Panc1 (cell line): ENCODE data around the gene PFKM. TPM values are rescaled to one million over a fixed set of nuclear protein-coding genes. Genes with fewer than 3 reads are reported as not detected.

Source experiments
- ATAC-seq: fragments of 200-7000 bp; cut with Tn5 transposase; 2 replicates; pipeline ENCODE4 v1.9.1; 2020; ENCODE audit warnings: mild to moderate bottlenecking, moderate library complexity
- BruUV-seq: library from RNA; stranded (reverse); fragments of 400-500 nt; replicated peaks from 2 replicates; lab custom pipeline; 2021; lab: Mats Ljungman, UMichigan
- CTCF ChIA-PET: fragments of 300-600 bp; sonication (Branson Sonifier 250); formaldehyde crosslinking; loops from one replicate; lab custom pipeline; 2022; ENCODE audit warnings: antibody characterized with exemption; lab: Charles Lee
- POLR2A ChIA-PET: fragments of 300-600 bp; sonication (Branson Sonifier 250); formaldehyde crosslinking; loops from one replicate; lab custom pipeline; 2022; ENCODE audit warnings: antibody characterized with exemption; lab: Charles Lee
- DNase-seq: peaks from one replicate; pipeline ENCODE4 v3.0.0-alpha.2; 2010; ENCODE audit warnings: low read depth, low spot score
- H3K27ac ChIP-seq: 2 replicates; pipeline ENCODE4 v1.5.1; 2011; ENCODE audit warnings: mild to moderate bottlenecking, low read length, inconsistent platforms
- H3K27me3 ChIP-seq: fragments of 200-500 bp; sonication (Bioruptor generic); 2 replicates; pipeline ENCODE4 v1.6.0; 2014; ENCODE audit warnings: low read length, inconsistent platforms; ENCODE audit not compliant: control insufficient read depth, insufficient read depth
- H3K36me3 ChIP-seq: fragments of 200-500 bp; sonication (Bioruptor generic); 2 replicates; pipeline ENCODE4 v1.5.1; 2014; ENCODE audit warnings: inconsistent platforms, mild to moderate bottlenecking, low read length, moderate library complexity; ENCODE audit not compliant: control insufficient read depth, insufficient read depth
- H3K4me1 ChIP-seq: 2 replicates; pipeline ENCODE4 v1.5.1; 2011; ENCODE audit warnings: inconsistent platforms, mild to moderate bottlenecking, low read length, moderate library complexity; ENCODE audit not compliant: control insufficient read depth, insufficient read depth
- H3K4me3 ChIP-seq, 2 experiments: 2 replicates each; pipeline ENCODE4 v1.5.1; 2011 to 2012; ENCODE audit warnings: low read depth in 2 of 2, low read length in 2 of 2, mild to moderate bottlenecking in 2 of 2, inconsistent platforms in 1 of 2, moderate library complexity in 1 of 2
- H3K9me3 ChIP-seq: fragments of 200-500 bp; sonication (Bioruptor generic); 2 replicates; pipeline ENCODE4 v1.5.1; 2014; ENCODE audit warnings: low read depth, mild to moderate bottlenecking, inconsistent platforms, low read length, moderate library complexity; ENCODE audit not compliant: control insufficient read depth, insufficient read depth
- CTCF ChIP-seq: fragments of 450-650 bp; IDR thresholded peaks from 2 replicates; pipeline ENCODE4 v1.5.1; 2017; ENCODE audit warnings: mild to moderate bottlenecking
- POLR2AphosphoS5 ChIP-seq: IDR thresholded peaks from 2 replicates; pipeline ENCODE4 v1.6.1; 2012; ENCODE audit warnings: mild to moderate bottlenecking, low read depth, low read length, moderate library complexity
- REST ChIP-seq, 2 experiments: IDR thresholded peaks; 2 replicates each; pipeline ENCODE4 v1.6.1; 2011 to 2012; ENCODE audit warnings: low read depth in 2 of 2, control low read depth in 1 of 2, low read length in 1 of 2, mild to moderate bottlenecking in 1 of 2, moderate library complexity in 1 of 2; ENCODE audit not compliant: insufficient read depth in 1 of 2
- SIN3A ChIP-seq: IDR thresholded peaks from 2 replicates; pipeline ENCODE4 v1.6.1; 2012; ENCODE audit warnings: low read depth, mild to moderate bottlenecking, low read length, moderate library complexity, borderline replicate concordance; ENCODE audit not compliant: insufficient read depth
- TCF7L2 ChIP-seq: IDR thresholded peaks from 2 replicates; pipeline ENCODE4 v1.6.1; 2011; ENCODE audit warnings: mild to moderate bottlenecking, low read depth, low read length, inconsistent platforms
- in situ Hi-C: cut with HindIII; loops from 2 replicates; pipeline ENCODE4 v1.10.0; 2016; ENCODE audit warnings: low sequenced_read_pairs, low pct_unique_long_range_greater_than_20kb
- intact Hi-C: fragments of 100-400 bp; cut with micrococcal nuclease; formaldehyde crosslinking; loops from one replicate; pipeline ENCODE4 v1.10.0; 2022; ENCODE audit not compliant: unreplicated experiment
- total RNA-seq: library from RNA; stranded (reverse); gene quantifications from one replicate; pipeline ENCODE4 v1.2.1, GENCODE V29; 2021; ENCODE audit not compliant: unreplicated experiment

PFKM gene
- total RNA-seq, 1 experiment from 2014 or later: 56.1 TPM

GRCh38 chr12:48070731-48071130 lies 48.4 kb upstream of the PFKM start:
- no TSS peak for BruUV-seq
- no peak for DNase-seq
- intact Hi-C loops: no loop called here
- no peaks in the 10 kb centered on the region for H3K4me1 ChIP-seq
- CTCF ChIA-PET: interaction anchor here (0.7 kb wide), 1 partner anchor 473 kb away, joined by 3 read pairs; no protein-coding TSS in a partner anchor
- H3K36me3 ChIP-seq: peaks cover 30% of the 10 kb centered on the region
- POLR2A ChIA-PET: no interaction called here
- no peak overlapping the region for H3K4me3 ChIP-seq
- no peaks in the 10 kb centered on the region for H3K9me3 ChIP-seq
- H3K27me3 ChIP-seq: no peaks in the 10 kb centered on the region
- ATAC-seq: no peak
- TF ChIP-seq REST (IDR thresholded peaks at IDR 0.05; ENCODE audit: insufficient read depth in 1 of 2, low read depth in 2 of 2, low read length in 1 of 2): no peak
- TF ChIP-seq SIN3A: no peak
- TF ChIP-seq POLR2AphosphoS5: no peak
- TF ChIP-seq CTCF: no peak
- TF ChIP-seq TCF7L2: no peak
- in situ Hi-C loops: no loop called here
- no peak overlapping the region for H3K27ac ChIP-seq

- in situ Hi-C loops (no loop called here), intact Hi-C loops (no loop called here)
- ATAC-seq: no peak
- CTCF ChIA-PET: no interaction called here
- no peak for DNase-seq
- BruUV-seq: no TSS peak
- POLR2A ChIA-PET: no interaction called here
- TF ChIP-seq CTCF: no peak
- no peak for TF ChIP-seq TCF7L2
- TF ChIP-seq SIN3A: no peak
- no peak for TF ChIP-seq POLR2AphosphoS5
- no peak for TF ChIP-seq REST (IDR thresholded peaks at IDR 0.05; ENCODE audit: insufficient read depth in 1 of 2, low read depth in 2 of 2, low read length in 1 of 2)
- Histone ChIP-seq H3K4me3 (no peak overlapping the region), H3K9me3 (no peaks in the 10 kb centered on the region), H3K36me3 (peaks cover 25% of the 10 kb centered on the region), H3K4me1 (no peaks in the 10 kb centered on the region), H3K27me3 (no peaks in the 10 kb centered on the region), H3K27ac (no peak overlapping the region)
Observed at GRCh38 chr12:48071808-48072207, 47.4 kb upstream of the PFKM start.
